ENCODE data around the gene ZNF732.
"Not testable (repeated sequence)": the region's sequence is repeated elsewhere in the genome, so short reads cannot be mapped to it uniquely, and the experiment has no call there.

The ZNF732 gene

GRCh38 chr4:244471-244870 lies 60.8 kb downstream of the ZNF732 start:
- H3K4ac ChIP-seq (ENCODE audit: low read depth, low read length) = no peak overlapping the region
- no peak overlapping the region for H2BK120ac ChIP-seq (ENCODE audit: low read depth, low read length)
- H3K9ac ChIP-seq (ENCODE audit: low read length) = no peak overlapping the region
- no peaks in the 10 kb centered on the region for H3K79me1 ChIP-seq (ENCODE audit: low read length)
- H4K8ac ChIP-seq (ENCODE audit: low read depth, low read length) = no peak overlapping the region
- no peaks in the 10 kb centered on the region for H3K4me1 ChIP-seq (ENCODE audit: control insufficient read depth, low read depth, low read length)
- no peak overlapping the region for H3K18ac ChIP-seq (ENCODE audit: low read length)
- no peaks in the 10 kb centered on the region for H3K27me3 ChIP-seq (ENCODE audit: insufficient read depth, low read length, poor library complexity)
- H3K23ac ChIP-seq (ENCODE audit: low read length) = no peak overlapping the region
- no peak overlapping the region for H4K5ac ChIP-seq (ENCODE audit: low read length)
- H3K56ac ChIP-seq (ENCODE audit: low read length) = no peak overlapping the region
- H2BK15ac ChIP-seq (replicated peaks; ENCODE audit: low read depth) = no peak overlapping the region
- no peak overlapping the region for H2AK5ac ChIP-seq (ENCODE audit: low read length)
- H3K79me2 ChIP-seq (ENCODE audit: control insufficient read depth, insufficient read depth, low read length) = no peaks in the 10 kb centered on the region
- no CpG with 5 or more reads among the region's 7 CpGs for WGBS (ENCODE audit: extremely low coverage, insufficient coverage, low lambda C conversion rate)
- H2BK5ac ChIP-seq (ENCODE audit: low read length) = no peak overlapping the region
- H3K36me3 ChIP-seq (ENCODE audit: control insufficient read depth, insufficient read depth, low read length) = no peaks in the 10 kb centered on the region
- no peak overlapping the region for H3K4me2 ChIP-seq (ENCODE audit: low read length)
- H3K4me3 ChIP-seq (ENCODE audit: low read length) = no peak overlapping the region
- peak; percentile 64 for DNase-seq
- H3K27ac ChIP-seq (ENCODE audit: low read depth, low read length) = no peak overlapping the region

- H3K56ac ChIP-seq (ENCODE audit: low read length) = no peak overlapping the region
- no peak overlapping the region for H3K9ac ChIP-seq (ENCODE audit: low read length)
- H2AK5ac ChIP-seq (ENCODE audit: low read length) = no peak overlapping the region
- WGBS (ENCODE audit: extremely low coverage, insufficient coverage, low lambda C conversion rate) = no CpG with 5 or more reads among the region's 5 CpGs
- no peak overlapping the region for H4K5ac ChIP-seq (ENCODE audit: low read length)
- no peak overlapping the region for H3K27ac ChIP-seq (ENCODE audit: low read depth, low read length)
- H3K23ac ChIP-seq (ENCODE audit: low read length) = no peak overlapping the region
- H2BK15ac ChIP-seq (replicated peaks; ENCODE audit: low read depth) = no peak overlapping the region
- no peak overlapping the region for H3K18ac ChIP-seq (ENCODE audit: low read length)
- H3K4me3 ChIP-seq (ENCODE audit: low read length) = no peak overlapping the region
- no peaks in the 10 kb centered on the region for H3K27me3 ChIP-seq (ENCODE audit: insufficient read depth, low read length, poor library complexity)
- H3K36me3 ChIP-seq (ENCODE audit: control insufficient read depth, insufficient read depth, low read length) = no peaks in the 10 kb centered on the region
- H4K8ac ChIP-seq (ENCODE audit: low read depth, low read length) = no peak overlapping the region
- no peak overlapping the region for H2BK120ac ChIP-seq (ENCODE audit: low read depth, low read length)
- no peaks in the 10 kb centered on the region for H3K4me1 ChIP-seq (ENCODE audit: control insufficient read depth, low read depth, low read length)
- H3K79me2 ChIP-seq (ENCODE audit: control insufficient read depth, insufficient read depth, low read length) = no peaks in the 10 kb centered on the region
- H2BK5ac ChIP-seq (ENCODE audit: low read length) = no peak overlapping the region
- H3K4ac ChIP-seq (ENCODE audit: low read depth, low read length) = no peak overlapping the region
- H3K4me2 ChIP-seq (ENCODE audit: low read length) = no peak overlapping the region
- H3K79me1 ChIP-seq (ENCODE audit: low read length) = no peaks in the 10 kb centered on the region
- peak; percentile 37 for DNase-seq
These were observed 61.8 kb downstream of the ZNF732 start for GRCh38 chr4:243426-243825.

GRCh38 chr4:242121-242848 lies 63.0 kb downstream of the ZNF732 start:
- Histone ChIP-seq H3K27me3 (ENCODE audit: insufficient read depth, low read length, poor library complexity) (no peaks in the 10 kb centered on the region), H3K4ac (ENCODE audit: low read depth, low read length) (no peak overlapping the region), H2BK5ac (ENCODE audit: low read length) (no peak overlapping the region), H3K4me2 (ENCODE audit: low read length) (no peak overlapping the region), H3K9ac (ENCODE audit: low read length) (no peak overlapping the region), H4K5ac (ENCODE audit: low read length) (no peak overlapping the region), H3K79me2 (ENCODE audit: control insufficient read depth, insufficient read depth, low read length) (no peaks in the 10 kb centered on the region), H3K27ac (ENCODE audit: low read depth, low read length) (peak overlapping the region; percentile 76), H3K79me1 (ENCODE audit: low read length) (no peaks in the 10 kb centered on the region), H3K36me3 (ENCODE audit: control insufficient read depth, insufficient read depth, low read length) (no peaks in the 10 kb centered on the region), H2AK5ac (ENCODE audit: low read length) (no peak overlapping the region), H3K56ac (ENCODE audit: low read length) (peak overlapping the region; percentile 15), H3K18ac (ENCODE audit: low read length) (no peak overlapping the region), H4K8ac (ENCODE audit: low read depth, low read length) (no peak overlapping the region), H3K4me3 (ENCODE audit: low read length) (no peak overlapping the region), H3K23ac (ENCODE audit: low read length) (no peak overlapping the region), H2BK15ac (replicated peaks; ENCODE audit: low read depth) (no peak overlapping the region), H3K4me1 (ENCODE audit: control insufficient read depth, low read depth, low read length) (no peaks in the 10 kb centered on the region), H2BK120ac (ENCODE audit: low read depth, low read length) (no peak overlapping the region)
- no CpG with 5 or more reads among the region's 15 CpGs for WGBS (ENCODE audit: extremely low coverage, insufficient coverage, low lambda C conversion rate)
- DNase-seq = peak; percentile 91

GRCh38 chr4:241411-241810 lies 63.9 kb downstream of the ZNF732 start:
- H3K36me3 ChIP-seq (ENCODE audit: control insufficient read depth, insufficient read depth, low read length) = not testable (repeated sequence)

GRCh38 chr4:236028-236427 lies 69.2 kb downstream of the ZNF732 start:
- Histone ChIP-seq H3K79me1 (ENCODE audit: low read length) (peaks cover 8% of the 10 kb centered on the region), H3K27me3 (ENCODE audit: insufficient read depth, low read length, poor library complexity) (no peaks in the 10 kb centered on the region), H3K56ac (ENCODE audit: low read length) (no peak overlapping the region), H3K4me1 (ENCODE audit: control insufficient read depth, low read depth, low read length) (no peaks in the 10 kb centered on the region), H3K36me3 (ENCODE audit: control insufficient read depth, insufficient read depth, low read length) (no peaks in the 10 kb centered on the region), H3K23ac (ENCODE audit: low read length) (no peak overlapping the region), H3K9ac (ENCODE audit: low read length) (no peak overlapping the region), H4K8ac (ENCODE audit: low read depth, low read length) (no peak overlapping the region), H3K27ac (ENCODE audit: low read depth, low read length) (no peak overlapping the region), H2AK5ac (ENCODE audit: low read length) (no peak overlapping the region), H3K4me2 (ENCODE audit: low read length) (no peak overlapping the region), H3K4ac (ENCODE audit: low read depth, low read length) (no peak overlapping the region), H3K4me3 (ENCODE audit: low read length) (no peak overlapping the region), H3K79me2 (ENCODE audit: control insufficient read depth, insufficient read depth, low read length) (peaks cover 13% of the 10 kb centered on the region), H2BK5ac (ENCODE audit: low read length) (no peak overlapping the region), H2BK120ac (ENCODE audit: low read depth, low read length) (no peak overlapping the region), H3K18ac (ENCODE audit: low read length) (no peak overlapping the region), H4K5ac (ENCODE audit: low read length) (no peak overlapping the region), H2BK15ac (replicated peaks; ENCODE audit: low read depth) (no peak overlapping the region)
- no peak for DNase-seq
- no CpG with 5 or more reads among the region's 2 CpGs for WGBS (ENCODE audit: extremely low coverage, insufficient coverage, low lambda C conversion rate)

More at GRCh38 chr4:241411-241810, 63.9 kb downstream of the ZNF732 start:
- H3K4me1 ChIP-seq (ENCODE audit: control insufficient read depth, low read depth, low read length); H3K9ac ChIP-seq (ENCODE audit: low read length); H4K5ac ChIP-seq (ENCODE audit: low read length); H3K23ac ChIP-seq (ENCODE audit: low read length); H2BK15ac ChIP-seq (replicated peaks; ENCODE audit: low read depth); H4K8ac ChIP-seq (ENCODE audit: low read depth, low read length); H3K79me1 ChIP-seq (ENCODE audit: low read length); H3K18ac ChIP-seq (ENCODE audit: low read length); H3K4ac ChIP-seq (ENCODE audit: low read depth, low read length); H3K79me2 ChIP-seq (ENCODE audit: control insufficient read depth, insufficient read depth, low read length); H2BK5ac ChIP-seq (ENCODE audit: low read length); H3K27me3 ChIP-seq (ENCODE audit: insufficient read depth, low read length, poor library complexity); H3K4me3 ChIP-seq (ENCODE audit: low read length); H3K56ac ChIP-seq (ENCODE audit: low read length); H2AK5ac ChIP-seq (ENCODE audit: low read length); H2BK120ac ChIP-seq (ENCODE audit: low read depth, low read length); H3K4me2 ChIP-seq (ENCODE audit: low read length): not testable (repeated sequence)
- no CpG with 5 or more reads among the region's 7 CpGs for WGBS (ENCODE audit: extremely low coverage, insufficient coverage, low lambda C conversion rate)
- H3K27ac ChIP-seq (ENCODE audit: low read depth, low read length) = peak overlapping the region; percentile 76
- DNase-seq = peak; percentile 23

- no peak overlapping the region for H3K4me3 ChIP-seq (ENCODE audit: low read length)
- no peak overlapping the region for H3K18ac ChIP-seq (ENCODE audit: low read length)
- no CpG with 5 or more reads among the region's 1 CpG for WGBS (ENCODE audit: extremely low coverage, insufficient coverage, low lambda C conversion rate)
- no peak overlapping the region for H3K4me2 ChIP-seq (ENCODE audit: low read length)
- no peak overlapping the region for H3K27ac ChIP-seq (ENCODE audit: low read depth, low read length)
- no peak overlapping the region for H2BK15ac ChIP-seq (replicated peaks; ENCODE audit: low read depth)
- DNase-seq = peak; percentile 57
- H2BK5ac ChIP-seq (ENCODE audit: low read length) = no peak overlapping the region
- H3K36me3 ChIP-seq (ENCODE audit: control insufficient read depth, insufficient read depth, low read length) = no peaks in the 10 kb centered on the region
- H3K9ac ChIP-seq (ENCODE audit: low read length) = no peak overlapping the region
- no peak overlapping the region for H3K4ac ChIP-seq (ENCODE audit: low read depth, low read length)
- no peaks in the 10 kb centered on the region for H3K27me3 ChIP-seq (ENCODE audit: insufficient read depth, low read length, poor library complexity)
- H3K23ac ChIP-seq (ENCODE audit: low read length) = no peak overlapping the region
- no peak overlapping the region for H2BK120ac ChIP-seq (ENCODE audit: low read depth, low read length)
- peaks cover 8% of the 10 kb centered on the region for H3K79me1 ChIP-seq (ENCODE audit: low read length)
- H3K56ac ChIP-seq (ENCODE audit: low read length) = no peak overlapping the region
- H4K5ac ChIP-seq (ENCODE audit: low read length) = no peak overlapping the region
- peaks cover 17% of the 10 kb centered on the region for H3K79me2 ChIP-seq (ENCODE audit: control insufficient read depth, insufficient read depth, low read length)
- no peaks in the 10 kb centered on the region for H3K4me1 ChIP-seq (ENCODE audit: control insufficient read depth, low read depth, low read length)
- no peak overlapping the region for H2AK5ac ChIP-seq (ENCODE audit: low read length)
- no peak overlapping the region for H4K8ac ChIP-seq (ENCODE audit: low read depth, low read length)
These were observed 71.1 kb downstream of the ZNF732 start for GRCh38 chr4:234178-234577.

Data from mesendoderm (in vitro differentiated cells).